WTC11 (cell line): ENCODE measurements around the gene CLCN6. TPM values are rescaled to one million over a fixed set of nuclear protein-coding genes. Genes with fewer than 3 reads are reported as not detected.

Source experiments
- ATAC-seq: fragments of 200-7000 bp; cut with Tn5 transposase; 2 replicates; pipeline ENCODE4 v1.10.0; 2021; ENCODE audit warnings: mild to moderate bottlenecking, moderate library complexity
- CTCF ChIA-PET: fragments of 300-600 bp; sonication (Branson Sonifier 250); formaldehyde crosslinking; loops from one replicate; lab custom pipeline; 2021; ENCODE audit warnings: antibody characterized with exemption; lab: Charles Lee
- POLR2A ChIA-PET: fragments of 350-600 bp; sonication (Branson Sonifier 250); formaldehyde crosslinking; loops from one replicate; lab custom pipeline; 2021; ENCODE audit warnings: antibody characterized with exemption; lab: Charles Lee
- DNase-seq: peaks from one replicate; pipeline ENCODE4 v3.0.0; 2021; ENCODE audit warnings: low spot score
- H3K27ac Mint-ChIP-seq: 2 replicates; pipeline ENCODE4 v1.8.0; 2021; ENCODE audit warnings: mixed read lengths
- H3K27me3 Mint-ChIP-seq: 2 replicates; pipeline ENCODE4 v1.8.0; 2021; ENCODE audit warnings: low read depth, mild to moderate bottlenecking, moderate library complexity, mixed read lengths
- H3K36me3 Mint-ChIP-seq: 2 replicates; pipeline ENCODE4 v1.8.0; 2021; ENCODE audit warnings: mixed read lengths
- H3K4me1 Mint-ChIP-seq: 2 replicates; pipeline ENCODE4 v1.8.0; 2022; ENCODE audit warnings: mixed read lengths
- H3K4me3 Mint-ChIP-seq: 2 replicates; pipeline ENCODE4 v1.8.0; 2021; ENCODE audit warnings: mild to moderate bottlenecking, moderate library complexity, mixed read lengths
- H3K9me3 Mint-ChIP-seq: 2 replicates; pipeline ENCODE4 v1.8.0; 2021; ENCODE audit warnings: mixed read lengths
- AR ChIP-seq: fragments of 250-450 bp; sonication (Bioruptor Pico); IDR thresholded peaks from 2 replicates; pipeline ENCODE4 v1.9.0; 2021; ENCODE audit warnings: mild to moderate bottlenecking
- CREM ChIP-seq: sonication (generic); formaldehyde crosslinking; IDR thresholded peaks from 2 replicates; pipeline ENCODE4 v1.8.1; 2022; ENCODE audit warnings: mild to moderate bottlenecking, missing genetic modification reagents, moderate library complexity
- CTCF ChIP-seq: fragments of 200-600 bp; IDR thresholded peaks from 2 replicates; pipeline ENCODE4 v1.8.0; 2022; ENCODE audit warnings: antibody characterized with exemption
- E2F5 ChIP-seq: sonication (generic); formaldehyde crosslinking; IDR thresholded peaks from 2 replicates; pipeline ENCODE4 v1.8.1; 2022; ENCODE audit warnings: mild to moderate bottlenecking, moderate library complexity, missing genetic modification reagents
- ELF4 ChIP-seq: sonication (generic); formaldehyde crosslinking; IDR thresholded peaks from 2 replicates; pipeline ENCODE4 v1.8.1; 2022; ENCODE audit warnings: low read depth, mild to moderate bottlenecking, moderate library complexity, missing genetic modification reagents
- ERG ChIP-seq: fragments of 250-450 bp; sonication (Bioruptor Pico); IDR thresholded peaks from 2 replicates; pipeline ENCODE4 v1.8.0; 2021; ENCODE audit warnings: mild to moderate bottlenecking
- FOXP1 ChIP-seq: sonication (generic); formaldehyde crosslinking; IDR thresholded peaks from 2 replicates; pipeline ENCODE4 v1.8.0; 2022; ENCODE audit warnings: missing genetic modification reagents, mild to moderate bottlenecking, moderate library complexity, borderline replicate concordance
- GABPB1 ChIP-seq: sonication (generic); formaldehyde crosslinking; IDR thresholded peaks from 2 replicates; pipeline ENCODE4 v1.8.1; 2023; ENCODE audit warnings: mild to moderate bottlenecking, missing genetic modification reagents
- IRF1 ChIP-seq: sonication (generic); formaldehyde crosslinking; IDR thresholded peaks from 2 replicates; pipeline ENCODE4 v1.8.0; 2023; ENCODE audit warnings: missing genetic modification reagents
- KAT7 ChIP-seq: sonication (generic); formaldehyde crosslinking; IDR thresholded peaks from 2 replicates; pipeline ENCODE4 v1.8.1; 2023; ENCODE audit warnings: missing genetic modification reagents, mild to moderate bottlenecking, borderline replicate concordance
- MAX ChIP-seq: sonication (generic); formaldehyde crosslinking; IDR thresholded peaks from 2 replicates; pipeline ENCODE4 v1.8.0; 2022; ENCODE audit warnings: mild to moderate bottlenecking, missing genetic modification reagents
- RORB ChIP-seq: fragments of 250-450 bp; sonication (Bioruptor Pico); IDR thresholded peaks from 2 replicates; pipeline ENCODE4 v1.9.0; 2021; ENCODE audit warnings: mild to moderate bottlenecking
- SOX15 ChIP-seq: fragments of 250-450 bp; sonication (Bioruptor Pico); IDR thresholded peaks from 2 replicates; pipeline ENCODE4 v1.9.0; 2021; ENCODE audit warnings: mild to moderate bottlenecking
- TCF7 ChIP-seq: sonication (generic); formaldehyde crosslinking; IDR thresholded peaks from 2 replicates; pipeline ENCODE4 v1.8.0; 2022; ENCODE audit warnings: mild to moderate bottlenecking, low read depth, missing genetic modification reagents, moderate library complexity
- TP53 ChIP-seq: sonication (generic); formaldehyde crosslinking; IDR thresholded peaks from 2 replicates; pipeline ENCODE4 v1.8.1; 2023; ENCODE audit warnings: mild to moderate bottlenecking, missing genetic modification reagents
- USF1 ChIP-seq: sonication (generic); formaldehyde crosslinking; IDR thresholded peaks from 2 replicates; pipeline ENCODE4 v1.8.0; 2022; ENCODE audit warnings: mild to moderate bottlenecking, missing genetic modification reagents
- ZBTB43 ChIP-seq: sonication (generic); formaldehyde crosslinking; IDR thresholded peaks from 2 replicates; pipeline ENCODE4 v1.8.1; 2023; ENCODE audit warnings: mild to moderate bottlenecking, missing genetic modification reagents
- ZMAT4 ChIP-seq: fragments of 250-450 bp; sonication (Bioruptor Pico); IDR thresholded peaks from 2 replicates; pipeline ENCODE4 v1.9.0; 2021; ENCODE audit warnings: mild to moderate bottlenecking
- ZNF121 ChIP-seq: sonication (generic); formaldehyde crosslinking; IDR thresholded peaks from 2 replicates; pipeline ENCODE4 v1.8.0; 2023; ENCODE audit warnings: missing genetic modification reagents
- total RNA-seq: library from RNA; stranded (reverse); gene quantifications from 3 replicates; pipeline ENCODE4 v1.2.3, GENCODE V29; 2021

Gene CLCN6
- total RNA-seq, 1 experiment from 2014 or later: 22.3 TPM

GRCh38 chr1:11841245-11842153, 35.5 kb downstream of the CLCN6 start:
- DNase-seq (no peak), ATAC-seq (no peak)
- ChIA-PET POLR2A (no interaction called here), CTCF (interaction anchor here (0.7 kb wide), 1 partner anchor 23 kb away, joined by 3 read pairs; no protein-coding TSS in a partner anchor)
- Mint-ChIP-seq H3K4me3 (no peak overlapping the region), H3K9me3 (no peaks in the 10 kb centered on the region), H3K27me3 (no peaks in the 10 kb centered on the region), H3K36me3 (peaks cover 66% of the 10 kb centered on the region), H3K27ac (no peak overlapping the region), H3K4me1 (no peaks in the 10 kb centered on the region)
- TF ChIP-seq MAX (CRISPR knock-in tag): no peak
- TF ChIP-seq TP53 (CRISPR knock-in tag): no peak
- TF ChIP-seq AR (CRISPR knock-in tag): no peak
- no peak for TF ChIP-seq FOXP1 (CRISPR knock-in tag)
- TF ChIP-seq CREM: no peak
- no peak for TF ChIP-seq ZMAT4
- no peak for TF ChIP-seq ZNF121 (CRISPR knock-in tag)
- TF ChIP-seq ERG: no peak
- no peak for TF ChIP-seq ELF4 (CRISPR knock-in tag)
- no peak for TF ChIP-seq GABPB1 (CRISPR knock-in tag)
- TF ChIP-seq E2F5: no peak
- no peak for TF ChIP-seq SOX15 (CRISPR knock-in tag)
- TF ChIP-seq KAT7 (CRISPR knock-in tag): no peak
- TF ChIP-seq IRF1 (CRISPR knock-in tag): no peak
- no peak for TF ChIP-seq RORB (CRISPR knock-in tag)
- TF ChIP-seq CTCF: no peak
- no peak for TF ChIP-seq TCF7 (CRISPR knock-in tag)
- no peak for TF ChIP-seq ZBTB43 (CRISPR knock-in tag)
- no peak for TF ChIP-seq USF1 (CRISPR knock-in tag)
